ENCODE measurements around the gene S1PR5.

S1PR5 gene

GRCh38 chr19:10510301-10510802 lies 6.9 kb downstream of the S1PR5 start:
- DNase-seq (ENCODE audit: low spot score): peak; percentile 85

DNA sequence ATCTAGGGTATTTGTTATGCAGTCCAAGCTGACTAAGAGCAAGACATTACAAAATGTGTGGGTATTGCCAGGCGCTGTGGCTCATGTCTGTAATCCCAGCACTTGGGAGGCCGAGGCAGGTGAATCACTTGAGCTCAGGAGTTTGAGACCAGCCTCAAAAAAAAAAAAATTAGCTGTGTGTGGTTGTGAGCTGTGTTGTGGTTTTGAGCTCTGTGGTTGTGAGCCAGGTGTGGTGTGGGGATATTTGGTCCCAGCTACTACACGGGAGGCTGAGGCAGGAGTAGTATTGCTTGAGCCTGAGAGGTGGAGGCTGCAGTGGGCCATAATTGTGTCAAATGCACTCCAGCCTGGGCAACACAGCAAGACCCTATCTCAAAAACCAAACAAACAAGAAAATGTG lies 8.5 kb downstream of the S1PR5 start:
- TF ChIP-seq CTCF (IDR thresholded peaks at IDR 0.05; ENCODE audit: extremely low read depth, missing control alignments): no peak
- no peak for DNase-seq (ENCODE audit: low spot score)

More at GRCh38 chr19:10510301-10510802, 6.9 kb downstream of the S1PR5 start:
- TF ChIP-seq CTCF (IDR thresholded peaks at IDR 0.05; ENCODE audit: extremely low read depth, missing control alignments): peak; percentile 60

- TF ChIP-seq CTCF (IDR thresholded peaks at IDR 0.05; ENCODE audit: extremely low read depth, missing control alignments): no peak
- DNase-seq (ENCODE audit: low spot score): no peak
Measured at GRCh38 chr19:10508036-10508435, 9.2 kb downstream of the S1PR5 start.

- peak; percentile 79 for DNase-seq (ENCODE audit: low spot score)
- TF ChIP-seq CTCF (IDR thresholded peaks at IDR 0.05; ENCODE audit: extremely low read depth, missing control alignments): peak; percentile 66
Measured at GRCh38 chr19:10505583-10506229, 11.5 kb downstream of the S1PR5 start.

DNA sequence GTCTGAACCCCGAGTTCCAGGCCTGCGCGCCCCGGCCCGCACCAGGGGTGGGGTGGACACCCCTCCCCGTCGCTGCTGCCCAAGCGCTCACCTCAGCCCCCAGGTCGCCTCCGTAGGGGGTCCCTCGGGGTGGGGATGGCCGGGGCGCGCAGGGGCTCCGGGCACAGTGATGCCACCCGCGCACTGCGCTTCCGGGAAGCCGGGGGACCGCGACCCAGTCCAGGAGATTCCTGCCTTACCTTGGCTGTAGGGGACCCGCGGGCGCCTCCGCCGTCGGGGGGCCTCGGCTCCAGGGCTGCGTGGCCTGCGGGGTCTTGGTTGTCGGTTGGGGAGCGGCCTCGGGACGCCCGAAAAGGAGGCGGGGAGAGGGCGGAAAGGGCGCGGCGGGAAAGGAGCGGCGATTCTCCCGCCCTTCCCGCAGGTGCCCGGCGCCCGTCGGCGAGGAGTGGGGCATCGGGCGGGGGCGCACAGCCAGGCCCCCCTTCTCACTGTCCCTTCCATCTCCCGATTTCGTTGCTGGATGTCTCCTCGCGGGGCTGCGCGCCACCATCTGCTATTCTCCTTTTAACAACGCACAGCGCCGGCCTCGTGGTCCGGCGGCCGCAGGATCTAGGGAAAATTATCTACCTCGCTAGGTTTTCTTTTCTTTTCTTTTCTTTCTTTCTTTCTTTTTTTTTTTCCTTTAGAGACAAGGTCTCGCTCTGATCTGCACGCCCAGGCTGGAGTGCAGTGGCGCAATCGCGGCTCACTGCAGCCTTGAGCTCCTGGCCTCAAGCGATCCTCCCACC lies 14.1 kb downstream of the S1PR5 start, which contains the start of gene KEAP1:
Gene KEAP1, minus strand, starts transcription at position 355 of the 788 bp plus-strand sequence. CDS start 3,323 bp downstream, outside the sequence.
- no peak for TF ChIP-seq CTCF (IDR thresholded peaks at IDR 0.05; ENCODE audit: extremely low read depth, missing control alignments)
- DNase-seq (ENCODE audit: low spot score): peak; percentile 67

- TF ChIP-seq CTCF (IDR thresholded peaks at IDR 0.05; ENCODE audit: extremely low read depth, missing control alignments): no peak
- peak; percentile 99 for DNase-seq (ENCODE audit: low spot score)
Measured at GRCh38 chr19:10502524-10503001, 14.7 kb downstream of the S1PR5 start.

Data from GM20000 (cell line).